HepG2 (cell line): ENCODE measurements around the gene THSD8. TPM values are rescaled to one million over a fixed set of nuclear protein-coding genes. Genes with fewer than 3 reads are reported as not detected.

Source experiments
- ARNT ChIP-seq: fragments of 450-650 bp; IDR thresholded peaks from 2 replicates; pipeline ENCODE4 v1.6.1; 2017
- CREBL2 ChIP-seq: sonication (generic); formaldehyde crosslinking; IDR thresholded peaks from 2 replicates; pipeline ENCODE4 v1.8.1; 2023; ENCODE audit warnings: missing genetic modification reagents, mild to moderate bottlenecking, borderline replicate concordance
- DBP ChIP-seq: sonication (generic); formaldehyde crosslinking; IDR thresholded peaks from 2 replicates; pipeline ENCODE4 v1.4.0; 2020; ENCODE audit warnings: missing genetic modification reagents; ENCODE audit errors: not compliant biosample characterization
- FOXA3 ChIP-seq: IDR thresholded peaks from 2 replicates; pipeline ENCODE4 v1.6.1; 2016; ENCODE audit warnings: missing genetic modification reagents, missing compliant biosample characterization
- HINFP ChIP-seq: sonication (generic); formaldehyde crosslinking; IDR thresholded peaks from 2 replicates; pipeline ENCODE4 v1.4.0; 2020; ENCODE audit warnings: low read depth, mild to moderate bottlenecking, missing genetic modification reagents
- MEIS1 ChIP-seq: sonication (generic); formaldehyde crosslinking; IDR thresholded peaks from 2 replicates; pipeline ENCODE4 v1.9.0; 2021; ENCODE audit warnings: mild to moderate bottlenecking, missing genetic modification reagents, moderate library complexity, borderline replicate concordance
- POLR2A ChIP-seq, 2 experiments: IDR thresholded peaks; 2 replicates each; pipeline ENCODE4 v1.6.1; 2011; ENCODE audit warnings: low read depth in 2 of 2, low read length in 2 of 2, mild to moderate bottlenecking in 1 of 2, moderate library complexity in 1 of 2; ENCODE audit not compliant: insufficient read depth in 1 of 2
- RAD51 ChIP-seq: fragments of 450-650 bp; IDR thresholded peaks from 2 replicates; pipeline ENCODE4 v1.6.1; 2016; ENCODE audit warnings: borderline replicate concordance
- RBFOX2 ChIP-seq: fragments of 200-400 bp; formaldehyde crosslinking; IDR thresholded peaks from 2 replicates; pipeline ENCODE4 v1.6.1; 2017; ENCODE audit warnings: low read depth, mild to moderate bottlenecking, low read length
- ZFY ChIP-seq: sonication (generic); formaldehyde crosslinking; IDR thresholded peaks from 2 replicates; pipeline ENCODE4 v1.4.0; 2020; ENCODE audit warnings: missing genetic modification reagents
- ZNF256 ChIP-seq: sonication (generic); formaldehyde crosslinking; conservative IDR thresholded peaks from 2 replicates; pipeline ENCODE4 v1.4.0; 2020; ENCODE audit warnings: missing genetic modification reagents
- ZNF275 ChIP-seq: sonication (generic); formaldehyde crosslinking; IDR thresholded peaks from 2 replicates; pipeline ENCODE4 v1.8.0; 2022; ENCODE audit warnings: missing genetic modification reagents, mild to moderate bottlenecking, inconsistent platforms, borderline replicate concordance
- ZNF503 ChIP-seq: sonication (generic); formaldehyde crosslinking; IDR thresholded peaks from 2 replicates; pipeline ENCODE4 v1.4.0; 2020; ENCODE audit warnings: missing genetic modification reagents
- ZNF597 ChIP-seq: sonication (generic); formaldehyde crosslinking; IDR thresholded peaks from 2 replicates; pipeline ENCODE4 v1.5.0; 2020; ENCODE audit warnings: missing genetic modification reagents
- ZNF749 ChIP-seq: sonication (generic); formaldehyde crosslinking; IDR thresholded peaks from 2 replicates; pipeline ENCODE4 v1.8.0; 2022; ENCODE audit warnings: mild to moderate bottlenecking, missing genetic modification reagents, moderate library complexity, borderline replicate concordance
- polyA plus RNA-seq, 8 experiments: library from polyadenylated mRNA; depleted of rRNA in 3 of 8; stranded (reverse) in 7 of 8; unstranded in 1 of 8; fragments of >200 nt; fragmentation: Illumina TruSeq in 4 of 8; extraction: Trizol in 4 of 8; gene quantifications; 2 replicates each; pipeline versions ENCODE4 v1.2.1 to v1.2.3, GENCODE V29; 2011 to 2016; ENCODE audit warnings: low read depth in 4 of 8, missing spikeins in 1 of 8, mixed read lengths in 1 of 8; ENCODE audit not compliant: insufficient read depth in 1 of 8
- total RNA-seq, 5 experiments: library from RNA; depleted of rRNA; stranded (reverse); fragments of >200 nt; fragmentation: Illumina TruSeq; extraction: Trizol; gene quantifications; 2 replicates each; pipeline ENCODE4 v1.2.3, GENCODE V29; 2016; ENCODE audit warnings: low read depth in 1 of 5

The THSD8 gene
- total and polyA plus RNA-seq, 2 of the 13 experiments (the other 11 are each of a cell fraction or from before 2014, with no cell fraction given): 4.8 to 14.9 TPM

GRCh38 chr19:12806242-12807081 is 4.6 kb downstream of the THSD8 start, which contains the start of gene RNASEH2A (continued):
- TF ChIP-seq HINFP (CRISPR knock-in tag) (0 out of 2 replicates have a peak, but pooled peaks have one; percentile 30), ZNF275 (CRISPR knock-in tag) (no peak), DBP (CRISPR knock-in tag) (no peak), FOXA3 (peak; percentile 29; the same call in 1 of the 2 replicates), ZNF749 (CRISPR knock-in tag) (peak; percentile 61; the same call in 1 of the 2 replicates), MEIS1 (CRISPR knock-in tag) (0 out of 2 replicates have a peak, but pooled peaks have one; percentile 43), RAD51 (no peak), ARNT (no peak), RBFOX2 (peak; percentile 91), ZNF597 (no peak), ZNF503 (CRISPR knock-in tag) (peak; percentile 87), POLR2A (IDR thresholded peaks at IDR 0.05; ENCODE audit: insufficient read depth in 1 of 2, low read depth in 2 of 2, low read length in 2 of 2) (peak; percentile 67 to 86), CREBL2 (CRISPR knock-in tag) (peak; percentile 79; the same call in 1 of the 2 replicates), ZFY (CRISPR knock-in tag) (peak; percentile 94), ZNF256 (CRISPR knock-in tag) (0 out of 2 replicates have a peak, but pooled peaks have one; percentile 32)
